Brain microvascular endothelial cell (primary cell): Measurements from ENCODE around the gene TMPRSS4.

ENCODE experiments used
- DNase-seq: peaks from one replicate; pipeline ENCODE4 v3.0.0-alpha.2; 2020
- H3K27ac ChIP-seq: fragments of 250-450 bp; sonication (Bioruptor Pico); 2 replicates; pipeline ENCODE4 v1.5.1; 2020; ENCODE audit warnings: mild to moderate bottlenecking, moderate library complexity
- H3K27me3 ChIP-seq: fragments of 250-450 bp; sonication (Bioruptor Pico); replicated peaks from 2 replicates; pipeline ENCODE4 v1.5.1; 2020; ENCODE audit warnings: mild to moderate bottlenecking
- H3K36me3 ChIP-seq: fragments of 250-450 bp; sonication (Bioruptor Pico); replicated peaks from 2 replicates; pipeline ENCODE4 v1.5.1; 2020; ENCODE audit warnings: mild to moderate bottlenecking
- H3K4me3 ChIP-seq: 2 replicates; pipeline ENCODE4 v1.5.1; 2011; ENCODE audit warnings: low read depth, mild to moderate bottlenecking, control low read depth, low read length, moderate library complexity
- in situ Hi-C: cut with HindIII; loops from 2 replicates; pipeline ENCODE4 v1.10.0; 2017; ENCODE audit warnings: low sequenced_read_pairs, low pct_ligation_motif_present
- TF ChIP-seq, protein P1 (sequence below): IDR thresholded peaks from 2 replicates; pipeline ENCODE4 v1.5.1; 2011; ENCODE audit warnings: low read depth, mild to moderate bottlenecking, moderate library complexity, low read length, control low read depth, inconsistent platforms; ENCODE audit errors: missing control alignments

The TMPRSS4 gene

GRCh38 chr11:118167253-118167652 lies 90.4 kb downstream of the TMPRSS4 start:
- DNase-seq: no peak
- H3K36me3 ChIP-seq: no peaks in the 10 kb centered on the region
- H3K27me3 ChIP-seq: peaks cover 7% of the 10 kb centered on the region
- no peak overlapping the region for H3K4me3 ChIP-seq
- TF ChIP-seq, protein P1, sequence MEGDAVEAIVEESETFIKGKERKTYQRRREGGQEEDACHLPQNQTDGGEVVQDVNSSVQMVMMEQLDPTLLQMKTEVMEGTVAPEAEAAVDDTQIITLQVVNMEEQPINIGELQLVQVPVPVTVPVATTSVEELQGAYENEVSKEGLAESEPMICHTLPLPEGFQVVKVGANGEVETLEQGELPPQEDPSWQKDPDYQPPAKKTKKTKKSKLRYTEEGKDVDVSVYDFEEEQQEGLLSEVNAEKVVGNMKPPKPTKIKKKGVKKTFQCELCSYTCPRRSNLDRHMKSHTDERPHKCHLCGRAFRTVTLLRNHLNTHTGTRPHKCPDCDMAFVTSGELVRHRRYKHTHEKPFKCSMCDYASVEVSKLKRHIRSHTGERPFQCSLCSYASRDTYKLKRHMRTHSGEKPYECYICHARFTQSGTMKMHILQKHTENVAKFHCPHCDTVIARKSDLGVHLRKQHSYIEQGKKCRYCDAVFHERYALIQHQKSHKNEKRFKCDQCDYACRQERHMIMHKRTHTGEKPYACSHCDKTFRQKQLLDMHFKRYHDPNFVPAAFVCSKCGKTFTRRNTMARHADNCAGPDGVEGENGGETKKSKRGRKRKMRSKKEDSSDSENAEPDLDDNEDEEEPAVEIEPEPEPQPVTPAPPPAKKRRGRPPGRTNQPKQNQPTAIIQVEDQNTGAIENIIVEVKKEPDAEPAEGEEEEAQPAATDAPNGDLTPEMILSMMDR: no peak
- no peak overlapping the region for H3K27ac ChIP-seq
- in situ Hi-C loops: no loop called here

- H3K36me3 ChIP-seq: no peaks in the 10 kb centered on the region
- no peak overlapping the region for H3K4me3 ChIP-seq
- peaks cover 7% of the 10 kb centered on the region for H3K27me3 ChIP-seq
- TF ChIP-seq, protein P1: no peak
- H3K27ac ChIP-seq: no peak overlapping the region
- in situ Hi-C loops: no loop called here
- DNase-seq: no peak
These were observed 91.0 kb downstream of the TMPRSS4 start for GRCh38 chr11:118167906-118168305.

GRCh38 chr11:118168316-118168715 lies 91.4 kb downstream of the TMPRSS4 start:
- TF ChIP-seq, protein P1: no peak
- Histone ChIP-seq H3K4me3 (no peak overlapping the region), H3K27me3 (peaks cover 7% of the 10 kb centered on the region), H3K36me3 (no peaks in the 10 kb centered on the region), H3K27ac (no peak overlapping the region)
- no peak for DNase-seq
- in situ Hi-C loops: no loop called here

- TF ChIP-seq, protein P1: no peak
- Histone ChIP-seq H3K27me3 (peaks cover 7% of the 10 kb centered on the region), H3K36me3 (no peaks in the 10 kb centered on the region), H3K4me3 (no peak overlapping the region), H3K27ac (no peak overlapping the region)
- in situ Hi-C loops: no loop called here
- DNase-seq: no peak
These were observed 91.9 kb downstream of the TMPRSS4 start for GRCh38 chr11:118168751-118169150.

- no peak overlapping the region for H3K4me3 ChIP-seq
- TF ChIP-seq, protein P1: no peak
- peaks cover 9% of the 10 kb centered on the region for H3K27me3 ChIP-seq
- H3K27ac ChIP-seq: no peak overlapping the region
- no peaks in the 10 kb centered on the region for H3K36me3 ChIP-seq
- in situ Hi-C loops: no loop called here
- DNase-seq: no peak
These were observed 92.6 kb downstream of the TMPRSS4 start for GRCh38 chr11:118169300-118170140.
